Liver (tissue), 9 donors: ENCODE data around the gene CD36. TPM values are rescaled to one million over a fixed set of nuclear protein-coding genes. Genes with fewer than 3 reads are reported as not detected.
A peak's percentile ranks its signal among the peaks of the same experiment; 100 is the strongest.

Experiments
- DNase-seq: peaks from one replicate; pipeline ENCODE4 v3.0.0-alpha.2; 2017; ENCODE audit warnings: low spot score
- H3K27ac ChIP-seq, 2 donors: one replicate each; pipeline ENCODE4 v1.7.0; 2013; ENCODE audit warnings: inconsistent platforms in 2 of 2, low read length in 2 of 2, control low read depth in 1 of 2, low read depth in 1 of 2, mild to moderate bottlenecking in 1 of 2
- H3K27me3 ChIP-seq, 4 donors: one replicate each; pipeline versions ENCODE4 v1.6.1 to v1.7.0; 2013; ENCODE audit warnings: low read length in 3 of 4, inconsistent platforms in 1 of 4, mild to moderate bottlenecking in 1 of 4, moderate library complexity in 1 of 4; ENCODE audit not compliant: control insufficient read depth in 4 of 4, insufficient read depth in 4 of 4
- H3K36me3 ChIP-seq, 4 donors: one replicate each; pipeline versions ENCODE4 v1.6.1 to v1.7.0; 2013; ENCODE audit warnings: low read length in 3 of 4, mild to moderate bottlenecking in 3 of 4, low read depth in 1 of 4, moderate library complexity in 1 of 4; ENCODE audit not compliant: control insufficient read depth in 4 of 4, insufficient read depth in 3 of 4
- H3K4me1 ChIP-seq, 4 donors: one replicate each; pipeline versions ENCODE4 v1.6.1 to v1.7.0; 2013; ENCODE audit warnings: low read length in 3 of 4, mild to moderate bottlenecking in 3 of 4, moderate library complexity in 1 of 4; ENCODE audit not compliant: control insufficient read depth in 4 of 4, insufficient read depth in 4 of 4
- H3K4me3 ChIP-seq, 3 donors: one replicate each; pipeline versions ENCODE4 v1.6.1 to v1.7.0; 2013; ENCODE audit warnings: low read length in 3 of 3, control low read depth in 1 of 3, low read depth in 1 of 3, mild to moderate bottlenecking in 1 of 3
- H3K9ac ChIP-seq, 2 donors: one replicate each; pipeline ENCODE4 v1.7.0; 2013; ENCODE audit warnings: low read length in 2 of 2, mild to moderate bottlenecking in 2 of 2, moderate library complexity in 2 of 2, control low read depth in 1 of 2, low read depth in 1 of 2
- H3K9me3 ChIP-seq, 4 donors: one replicate each; pipeline versions ENCODE4 v1.6.1 to v1.7.0; 2013; ENCODE audit warnings: low read length in 3 of 4; ENCODE audit not compliant: control insufficient read depth in 4 of 4
- ATF3 ChIP-seq: IDR thresholded peaks from 2 replicates; pipeline ENCODE4 v1.6.1; 2016; ENCODE audit warnings: antibody characterized with exemption
- CTCF ChIP-seq: fragments of 150-350 bp; IDR thresholded peaks from 2 replicates; pipeline ENCODE4 v1.5.1; 2017; ENCODE audit warnings: improper control_type of control experiment, low read depth, low read length; ENCODE audit not compliant: missing input control
- EGR1 ChIP-seq, 2 donors: IDR thresholded peaks; 2 replicates each; pipeline ENCODE4 v1.6.1; 2016 to 2018; ENCODE audit warnings: antibody characterized with exemption in 2 of 2, low read depth in 2 of 2
- FOXA1 ChIP-seq: IDR thresholded peaks from 2 replicates; pipeline ENCODE4 v1.6.1; 2016; ENCODE audit warnings: antibody characterized with exemption
- FOXA2 ChIP-seq: IDR thresholded peaks from 2 replicates; pipeline ENCODE4 v1.6.1; 2016; ENCODE audit warnings: antibody characterized with exemption
- GABPA ChIP-seq, 2 donors: IDR thresholded peaks in 1 of 2; conservative IDR thresholded peaks in 1 of 2; 2 replicates each; pipeline ENCODE4 v1.6.1; 2016; ENCODE audit warnings: antibody characterized with exemption in 2 of 2, mild to moderate bottlenecking in 1 of 2, moderate library complexity in 1 of 2
- HNF4A ChIP-seq, 2 donors: conservative IDR thresholded peaks; 2 replicates each; pipeline ENCODE4 v1.6.1; 2016; ENCODE audit warnings: antibody characterized with exemption in 2 of 2, mild to moderate bottlenecking in 2 of 2
- HNF4G ChIP-seq: IDR thresholded peaks from 2 replicates; pipeline ENCODE4 v1.6.1; 2016; ENCODE audit warnings: antibody characterized with exemption
- JUND ChIP-seq, 2 donors: IDR thresholded peaks; 2 replicates each; pipeline ENCODE4 v1.6.1; 2016; ENCODE audit warnings: antibody characterized with exemption in 2 of 2
- MAX ChIP-seq: IDR thresholded peaks from 2 replicates; pipeline ENCODE4 v1.6.1; 2016; ENCODE audit warnings: antibody characterized with exemption
- NR2F2 ChIP-seq: IDR thresholded peaks from 2 replicates; pipeline ENCODE4 v1.6.1; 2016; ENCODE audit warnings: antibody characterized with exemption
- RAD21 ChIP-seq, 2 donors: IDR thresholded peaks; 2 replicates each; pipeline ENCODE4 v1.6.1; 2016; ENCODE audit warnings: antibody characterized with exemption in 2 of 2, mild to moderate bottlenecking in 2 of 2
- REST ChIP-seq: IDR thresholded peaks from 2 replicates; pipeline ENCODE4 v1.6.1; 2016; ENCODE audit warnings: antibody characterized with exemption, mild to moderate bottlenecking
- RXRA ChIP-seq, 2 donors: IDR thresholded peaks; 2 replicates each; pipeline ENCODE4 v1.6.1; 2017 to 2018; ENCODE audit warnings: antibody characterized with exemption in 2 of 2, mild to moderate bottlenecking in 1 of 2
- SP1 ChIP-seq: IDR thresholded peaks from 2 replicates; pipeline ENCODE4 v1.6.1; 2018; ENCODE audit warnings: antibody characterized with exemption, mild to moderate bottlenecking
- TAF1 ChIP-seq: conservative IDR thresholded peaks from 2 replicates; pipeline ENCODE4 v1.6.1; 2016; ENCODE audit warnings: antibody characterized with exemption, mild to moderate bottlenecking
- YY1 ChIP-seq: IDR thresholded peaks from 2 replicates; pipeline ENCODE4 v1.6.1; 2016; ENCODE audit warnings: antibody characterized with exemption, mild to moderate bottlenecking
- ZBTB33 ChIP-seq: IDR thresholded peaks from 2 replicates; pipeline ENCODE4 v1.6.1; 2016; ENCODE audit warnings: antibody characterized with exemption
- WGBS: extraction: QIAGEN DNeasy Blood & Tissue Kit; methylation state at CpG from one replicate; pipeline ENCODE4 v1.1.7; 2013; 5-methylcytosine and 5-hydroxymethylcytosine counted together
- polyA plus RNA-seq, 2 donors: library from polyadenylated mRNA; stranded (reverse) in 1 of 2; unstranded in 1 of 2; fragments of 200-250 nt in 1 of 2; fragments of >200 nt in 1 of 2; fragmentation: Nextera tagmentation in 1 of 2; extraction: Ambion mirVana in 1 of 2; gene quantifications; one replicate each; pipeline versions ENCODE4 v1.2.1 to v1.2.3, GENCODE V29; 2013 to 2015
- total RNA-seq, 2 donors: library from RNA; depleted of rRNA; stranded (reverse); fragments of >200 nt; gene quantifications; one replicate each; pipeline ENCODE4 v1.2.3, GENCODE V29; 2014
- donor health status: healthy.
- donor health status: healthy.
- donor health status: healthy.
- donor health status: healthy.
- donor health status: healthy.

CD36 gene
- total and polyA plus RNA-seq, 4 donors, result 21.6 to 597 (median 54.5) TPM

- WGBS, result 25% methylated on average over 3 of the region's 3 CpGs
- no peak overlapping the region for H3K4me3 ChIP-seq
- no peak for DNase-seq
- no peaks in the 10 kb centered on the region for H3K27me3 ChIP-seq
- no peak overlapping the region for H3K9ac ChIP-seq
- H3K27ac ChIP-seq, result no peak overlapping the region
- TF ChIP-seq FOXA2 (no peak), RAD21 (IDR thresholded peaks at IDR 0.05) (no peak), REST (no peak), ZBTB33 (no peak), JUND (IDR thresholded peaks at IDR 0.05) (no peak), HNF4A (conservative IDR thresholded peaks at IDR 0.05) (no peak), FOXA1 (no peak), CTCF (no peak), RXRA (IDR thresholded peaks at IDR 0.05) (no peak), EGR1 (IDR thresholded peaks at IDR 0.05; ENCODE audit: low read depth in 2 of 2) (no peak), NR2F2 (no peak), MAX (no peak), TAF1 (no peak), ATF3 (no peak), HNF4G (no peak), SP1 (no peak), YY1 (no peak)
- H3K36me3 ChIP-seq, result no peaks in the 10 kb centered on the region
- H3K4me1 ChIP-seq, result peaks cover 0 to 23% (median 10%) of the 10 kb centered on the region in 4 donors
- H3K9me3 ChIP-seq, result no peaks in the 10 kb centered on the region
Observed at GRCh38 chr7:80632819-80633218, 5.6 kb upstream of the CD36 start.

- Histone ChIP-seq H3K9me3 (no peaks in the 10 kb centered on the region), H3K4me1 (peaks cover 0 to 26% (median 10%) of the 10 kb centered on the region in 4 donors), H3K4me3 (no peak overlapping the region), H3K9ac (no peak overlapping the region), H3K36me3 (no peaks in the 10 kb centered on the region), H3K27ac (no peak overlapping the region), H3K27me3 (no peaks in the 10 kb centered on the region)
- WGBS, result 16% methylated on average over 2 of the region's 2 CpGs
- DNase-seq, result no peak
- TF ChIP-seq GABPA (IDR thresholded peaks at IDR 0.05 in 1 of 2, conservative IDR thresholded peaks at IDR 0.05 in 1 of 2), result peak in 1 of 2 donors; percentile 13
- TF ChIP-seq TAF1, result no peak
- TF ChIP-seq MAX, result peak; percentile 57
- TF ChIP-seq RXRA (IDR thresholded peaks at IDR 0.05), result peak in 1 of 2 donors; percentile 55
- peak; percentile 27 for TF ChIP-seq YY1
- TF ChIP-seq RAD21 (IDR thresholded peaks at IDR 0.05), result peak in 1 of 2 donors; percentile 14
- TF ChIP-seq NR2F2, result no peak
- TF ChIP-seq HNF4A (conservative IDR thresholded peaks at IDR 0.05), result peak; percentile 24 to 49
- TF ChIP-seq CTCF, result no peak
- TF ChIP-seq ZBTB33, result peak; percentile 33
- TF ChIP-seq HNF4G, result no peak
Observed at GRCh38 chr7:80634505-80634904, 3.9 kb upstream of the CD36 start.
